ENCODE results near the gene MYRF.

DNA sequence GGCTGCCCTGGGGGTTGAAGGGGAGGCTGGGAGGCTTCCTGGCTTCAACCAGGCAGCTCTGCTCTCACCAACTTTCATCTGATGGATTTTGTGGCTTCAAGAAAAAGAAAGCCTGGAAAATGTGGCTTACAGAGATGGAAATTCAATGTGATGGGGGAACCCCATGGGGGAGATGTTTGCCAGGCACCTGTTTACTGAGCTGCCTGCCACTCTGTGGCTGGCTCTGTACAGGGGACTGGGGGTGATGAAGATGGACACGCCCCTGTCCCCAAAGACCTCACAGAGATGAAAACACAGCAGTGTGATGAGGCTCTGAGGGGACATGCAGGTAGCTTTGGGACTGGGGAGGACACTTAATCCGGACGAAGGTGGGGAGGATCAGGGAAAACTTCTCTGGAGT is 29.9 kb downstream of the MYRF start:
- TF ChIP-seq, protein P1, sequence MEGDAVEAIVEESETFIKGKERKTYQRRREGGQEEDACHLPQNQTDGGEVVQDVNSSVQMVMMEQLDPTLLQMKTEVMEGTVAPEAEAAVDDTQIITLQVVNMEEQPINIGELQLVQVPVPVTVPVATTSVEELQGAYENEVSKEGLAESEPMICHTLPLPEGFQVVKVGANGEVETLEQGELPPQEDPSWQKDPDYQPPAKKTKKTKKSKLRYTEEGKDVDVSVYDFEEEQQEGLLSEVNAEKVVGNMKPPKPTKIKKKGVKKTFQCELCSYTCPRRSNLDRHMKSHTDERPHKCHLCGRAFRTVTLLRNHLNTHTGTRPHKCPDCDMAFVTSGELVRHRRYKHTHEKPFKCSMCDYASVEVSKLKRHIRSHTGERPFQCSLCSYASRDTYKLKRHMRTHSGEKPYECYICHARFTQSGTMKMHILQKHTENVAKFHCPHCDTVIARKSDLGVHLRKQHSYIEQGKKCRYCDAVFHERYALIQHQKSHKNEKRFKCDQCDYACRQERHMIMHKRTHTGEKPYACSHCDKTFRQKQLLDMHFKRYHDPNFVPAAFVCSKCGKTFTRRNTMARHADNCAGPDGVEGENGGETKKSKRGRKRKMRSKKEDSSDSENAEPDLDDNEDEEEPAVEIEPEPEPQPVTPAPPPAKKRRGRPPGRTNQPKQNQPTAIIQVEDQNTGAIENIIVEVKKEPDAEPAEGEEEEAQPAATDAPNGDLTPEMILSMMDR (IDR thresholded peaks at IDR 0.05): no peak
- no peak for TF ChIP-seq EZH2phosphoT487 (IDR thresholded peaks at IDR 0.05)
- no peak for TF ChIP-seq EZH2 (IDR thresholded peaks at IDR 0.05)

Measured in neural progenitor cell (in vitro differentiated cells).